Left cardiac atrium (tissue), 4 donors: Measurements from ENCODE around the gene TRIM9. TPM values are rescaled to one million over a fixed set of nuclear protein-coding genes. Genes with fewer than 3 reads are reported as not detected.
A peak's percentile ranks its signal among the peaks of the same experiment; 100 is the strongest.

Experiments
- ATAC-seq, 2 donors: fragments of 200-7000 bp; cut with Tn5 transposase; one replicate each; pipeline ENCODE4 v1.9.1; 2020; ENCODE audit warnings: mild to moderate bottlenecking in 2 of 2, moderate library complexity in 2 of 2
- DNase-seq: peaks from one replicate; pipeline ENCODE4 v3.0.0-alpha.2; 2020
- intact Hi-C, 2 donors: fragments of 100-400 bp; cut with DNase I; formaldehyde crosslinking; loops; one replicate each; pipeline versions ENCODE4 v1.14.1 to v1.15.1; 2022 to 2023
- total RNA-seq, 2 donors: library from RNA; stranded (reverse); fragmentation: NEBNext Ultra II Directional; extraction: Animal tissue kit (Norgen Biotek cat#: 25700); gene quantifications; one replicate each; pipeline ENCODE4 v1.2.1, GENCODE V29; 2021
- donor health status: DM: no; HTN: yes; CAD: no.
- donor health status: DM: no; HTN: yes; CAD: no; lungs with severe emphysema.
- donor health status: DM: yes; HTN: yes; CAD: no.
- donor health status: Dilated cardiomyopathy.

TRIM9 gene
- total RNA-seq, 2 donors from 2014 or later, result 0.24 to 0.89 TPM

DNA sequence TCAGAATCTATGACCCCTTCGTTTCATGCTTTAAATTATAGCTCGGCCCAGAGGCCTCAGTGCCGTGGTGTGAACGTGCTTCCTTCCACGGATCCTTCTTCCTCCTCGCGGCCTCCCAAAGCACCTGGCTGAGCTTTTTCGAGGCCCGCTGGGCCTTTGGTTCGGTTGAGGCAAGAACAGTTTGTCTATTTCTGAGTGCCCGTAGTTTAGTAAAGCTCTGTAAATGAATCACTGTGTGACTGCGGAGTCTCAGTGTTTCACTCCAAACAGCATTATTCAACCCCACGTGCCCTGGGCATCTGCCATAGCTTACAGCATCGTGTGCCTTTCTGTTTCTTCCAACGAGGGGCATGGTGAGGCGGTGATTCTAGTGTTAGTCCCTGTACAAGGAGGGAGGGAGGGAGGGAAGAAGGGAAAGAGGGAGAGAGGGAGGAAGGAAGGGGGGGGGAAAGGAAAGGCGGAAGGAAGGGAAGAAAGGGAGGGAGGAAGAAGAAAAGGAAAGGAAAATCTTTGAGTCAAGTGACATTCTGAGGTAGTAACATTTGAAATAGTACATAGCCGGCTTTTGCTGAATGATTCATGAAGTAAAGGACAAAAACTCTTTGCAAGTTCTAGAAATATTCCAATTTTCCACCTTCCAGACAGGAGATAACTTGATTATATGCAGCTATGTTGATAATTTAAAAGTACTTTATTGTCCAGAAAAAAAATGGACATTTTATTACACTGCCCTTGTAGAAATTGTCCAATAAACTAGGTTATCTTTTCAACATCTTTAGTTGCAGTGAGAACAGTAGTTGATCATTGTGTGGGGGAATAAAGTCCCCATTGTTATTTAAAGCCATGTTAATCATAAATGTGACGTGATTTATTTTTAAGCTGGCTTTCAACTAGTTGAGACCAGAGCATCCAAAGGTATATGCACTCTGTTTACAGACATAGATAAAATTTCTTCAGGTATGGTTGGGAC, 1.2 kb upstream of the TRIM9 start:
- intact Hi-C loops, result loop anchor here in 1 of 2 donors (10.0 kb wide), 1 partner anchor 141 kb away; no protein-coding TSS in a partner anchor
- ATAC-seq (peak in 1 of 2 donors; percentile 30), DNase-seq (peak; percentile 36)

DNA sequence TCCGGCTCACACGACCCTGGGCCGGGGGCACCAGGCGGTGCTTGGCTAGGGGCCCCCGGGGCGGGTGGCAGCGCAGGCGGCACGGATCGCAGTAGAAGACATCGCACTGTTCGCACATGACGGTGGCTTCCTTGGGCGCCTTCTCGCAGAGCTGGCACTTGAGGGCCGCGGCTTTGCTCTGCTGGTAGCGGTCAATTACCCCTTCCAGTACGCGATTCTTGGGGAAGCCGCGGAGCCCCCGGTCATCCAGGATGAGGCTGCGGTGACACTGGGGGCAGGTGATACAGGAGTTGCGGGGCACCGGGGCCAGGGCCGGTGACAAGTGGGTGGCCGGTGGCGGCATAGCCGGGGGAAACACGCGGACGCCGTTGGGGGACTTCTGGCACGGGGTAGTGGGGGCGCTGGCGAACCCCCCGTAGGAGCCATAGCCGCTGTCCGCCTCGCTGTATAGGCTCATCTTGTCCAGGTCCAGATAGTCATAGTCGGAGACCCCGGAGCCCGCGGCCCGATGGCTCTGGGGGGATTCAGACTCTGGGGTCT, 553 bp downstream of the TRIM9 start:
- intact Hi-C loops, result loop anchor here in 1 of 2 donors (10.0 kb wide), 1 partner anchor 140 kb away; no protein-coding TSS in a partner anchor
- no peak for DNase-seq
- no peak for ATAC-seq

DNA sequence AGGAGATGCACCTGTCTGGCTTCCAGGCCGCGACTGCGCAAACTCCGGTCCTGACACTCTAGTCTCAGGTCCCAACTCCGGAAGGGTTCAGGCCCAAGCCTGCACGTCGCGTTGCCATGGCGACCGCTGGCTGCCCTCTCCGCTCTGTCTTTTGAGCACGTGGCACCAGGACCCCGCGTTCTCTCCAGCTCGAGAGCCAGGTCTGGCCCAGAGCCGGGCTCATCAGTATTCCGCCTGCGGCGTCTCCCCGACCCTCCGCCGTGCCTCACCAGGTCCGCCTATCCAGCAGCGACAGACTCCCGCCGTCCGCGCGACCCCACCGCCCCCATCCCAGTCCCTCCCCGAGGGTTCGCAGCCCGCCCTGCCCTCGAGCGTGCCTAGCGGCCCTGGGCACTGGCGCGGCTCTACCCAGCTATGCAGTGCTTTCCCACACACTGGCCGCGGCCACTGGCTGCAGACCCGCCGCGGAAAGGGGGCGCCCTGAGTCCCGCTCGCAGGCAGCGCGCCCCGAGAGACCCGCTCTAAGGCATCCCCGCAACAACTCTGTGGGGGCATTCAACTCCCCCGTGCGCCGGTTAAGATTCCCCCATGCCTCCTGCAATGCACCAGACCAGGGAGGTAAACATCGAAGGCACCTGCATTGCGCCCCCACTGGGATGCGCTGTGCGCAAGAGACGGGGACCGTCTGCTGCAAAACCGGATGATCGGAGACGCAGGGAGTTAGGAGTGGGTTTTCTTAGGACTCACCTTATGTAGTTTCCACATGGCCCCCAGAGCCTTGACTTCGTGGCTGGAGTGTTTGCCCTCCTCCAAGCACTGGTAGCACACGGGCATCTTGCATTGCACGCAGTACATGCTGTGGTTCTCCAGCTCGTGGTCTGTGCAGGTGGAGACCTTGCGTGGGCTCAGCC, 1.3 kb downstream of the TRIM9 start:
- DNase-seq, result no peak
- intact Hi-C loops, result loop anchor here in 1 of 2 donors (10.0 kb wide), 1 partner anchor 139 kb away; no protein-coding TSS in a partner anchor
- ATAC-seq, result no peak

DNA sequence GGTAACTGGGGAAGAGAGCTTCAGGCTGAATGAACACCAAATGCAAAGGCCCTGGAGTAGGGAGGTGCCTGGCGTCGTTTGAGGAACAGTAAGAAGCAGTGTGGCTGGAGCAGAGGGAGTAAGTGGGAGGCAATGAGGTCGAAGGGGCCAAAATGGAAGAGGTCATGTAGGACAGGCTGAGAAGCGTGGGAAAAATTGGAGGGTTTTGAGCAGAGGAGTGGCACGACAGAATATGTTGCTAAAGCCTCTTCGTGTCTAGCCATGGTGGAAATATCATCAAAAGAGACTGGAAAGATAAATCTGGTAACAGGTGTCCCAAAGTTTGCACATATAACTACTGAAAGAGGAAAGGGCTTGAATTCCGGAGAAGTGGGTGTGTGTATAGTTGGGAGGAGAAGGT, 1.9 kb downstream of the TRIM9 start:
- intact Hi-C loops, result loop anchor here in 1 of 2 donors (10.0 kb wide), 1 partner anchor 138 kb away; no protein-coding TSS in a partner anchor
- no peak for ATAC-seq

DNA sequence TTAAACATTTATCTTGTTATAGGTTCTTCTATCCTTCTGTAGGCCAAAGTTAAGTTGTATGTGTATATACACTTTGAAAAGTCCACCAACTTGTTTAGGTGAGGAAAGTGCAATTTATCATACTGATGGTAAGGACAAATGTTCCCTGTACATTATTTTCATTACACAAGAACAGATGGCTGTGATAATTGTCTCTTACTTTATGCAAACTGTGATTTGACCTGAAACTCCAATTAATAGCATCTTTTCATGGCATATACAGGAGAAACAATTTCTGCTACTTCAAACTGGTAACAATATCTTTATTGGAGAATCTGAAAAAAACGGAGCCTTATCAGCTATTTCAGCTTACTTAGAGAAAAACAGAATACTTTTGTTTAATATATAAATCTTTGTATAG, 5.6 kb downstream of the TRIM9 start:
- DNase-seq, result no peak
- no peak for ATAC-seq
- intact Hi-C loops, result no loop called here

More for the DNA sequence above, 1.9 kb downstream of the TRIM9 start:
- DNase-seq, result no peak

DNA sequence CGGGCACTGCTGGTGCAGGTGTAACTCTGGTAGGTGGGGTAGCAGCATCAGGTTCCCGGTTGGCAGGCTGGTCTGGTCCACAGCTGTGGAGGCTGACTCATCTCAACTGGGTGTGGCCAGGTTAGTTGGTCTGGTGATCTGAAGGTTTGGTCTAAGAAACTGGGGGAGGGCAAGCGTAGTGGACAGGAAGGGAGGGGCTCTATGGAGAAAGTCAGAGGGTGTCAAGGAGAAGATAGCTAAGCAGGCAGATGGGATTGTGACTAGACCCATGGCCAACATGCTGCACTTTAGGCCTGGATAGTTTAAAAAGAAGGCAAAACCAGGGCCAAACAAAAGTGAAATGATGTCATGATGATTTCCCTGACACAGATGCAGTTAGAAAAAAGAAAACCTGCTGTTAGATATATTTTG, 7.9 kb downstream of the TRIM9 start:
- ATAC-seq, result peak; percentile 34 to 86
- intact Hi-C loops, result no loop called here
- DNase-seq, result no peak

DNA sequence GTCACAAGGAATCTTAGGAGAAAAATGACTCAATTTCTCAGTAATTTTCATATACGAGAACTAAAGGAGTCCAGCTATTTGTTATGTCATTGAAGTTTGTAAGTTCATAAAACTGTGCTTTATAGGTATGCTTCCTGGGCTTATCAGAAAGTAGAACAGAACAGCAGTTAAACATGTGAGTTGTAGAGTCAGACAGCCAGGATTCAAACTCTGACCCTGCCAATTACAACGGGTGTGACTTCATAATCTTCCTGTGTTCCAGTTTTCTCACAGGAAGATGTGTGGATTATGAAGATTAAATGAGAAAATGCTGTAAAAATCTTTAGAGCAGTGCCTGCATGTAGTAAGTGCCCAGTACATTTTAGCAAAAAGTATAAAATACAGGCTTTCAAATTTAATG, 8.9 kb downstream of the TRIM9 start:
- ATAC-seq, result no peak
- intact Hi-C loops, result no loop called here

DNA sequence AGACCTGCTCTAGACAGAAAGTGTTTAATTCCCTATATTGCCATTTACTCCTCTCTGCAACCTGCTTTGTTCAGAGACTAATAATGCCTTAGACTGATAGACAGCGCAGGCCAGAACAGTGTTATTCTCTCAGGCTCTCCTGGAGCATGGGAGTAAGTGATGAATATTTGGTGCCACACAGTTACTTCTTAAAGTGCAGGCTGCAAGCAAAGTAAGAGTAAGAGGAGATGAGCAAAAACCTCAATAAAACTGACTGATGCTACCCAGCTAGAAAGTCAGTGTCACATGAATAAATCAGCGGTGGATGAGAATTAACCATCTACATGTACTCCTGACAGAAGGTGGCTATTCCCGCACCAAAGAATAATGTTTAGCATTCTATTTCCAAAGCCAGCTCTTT, 9.9 kb downstream of the TRIM9 start:
- no peak for ATAC-seq
- intact Hi-C loops, result no loop called here
- no peak for DNase-seq

More for the DNA sequence above, 8.9 kb downstream of the TRIM9 start:
- no peak for DNase-seq

DNA sequence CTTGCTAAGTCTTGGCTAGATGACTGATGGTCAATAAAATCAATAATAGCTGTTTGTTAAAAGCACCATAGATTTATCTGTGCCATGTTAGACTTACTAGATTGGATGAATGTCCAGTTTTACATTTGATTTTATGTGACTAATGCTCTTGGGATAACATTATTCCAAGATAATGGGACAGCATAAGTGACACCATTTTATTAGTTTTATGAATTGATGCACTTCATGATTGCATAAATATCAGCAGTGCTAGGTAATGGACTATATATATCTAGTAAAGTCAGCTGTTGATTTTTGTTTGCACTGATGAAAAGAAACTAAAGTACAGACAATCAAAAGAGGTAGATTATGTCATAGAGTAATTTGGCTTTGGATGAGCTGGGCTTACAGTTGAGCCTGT, 10.4 kb downstream of the TRIM9 start:
- intact Hi-C loops, result no loop called here
- no peak for ATAC-seq
- no peak for DNase-seq

DNA sequence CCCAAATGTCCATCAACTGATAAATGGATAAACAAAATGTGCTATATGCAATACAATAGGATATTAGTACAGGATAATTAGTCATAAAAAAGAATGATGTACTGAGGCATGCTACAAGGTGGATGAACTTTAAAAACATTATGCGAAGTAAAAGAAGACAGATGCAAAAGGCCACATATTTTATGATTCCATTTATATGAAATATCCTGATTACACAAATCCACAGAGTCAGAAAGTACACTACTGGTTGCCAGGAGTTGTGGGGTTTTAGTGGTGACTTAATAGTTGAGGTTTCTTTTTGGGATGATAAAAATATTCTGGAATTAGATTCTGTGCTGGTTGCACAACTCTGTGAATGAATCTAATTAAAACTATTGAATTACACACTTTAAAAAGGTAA, 12.6 kb downstream of the TRIM9 start:
- DNase-seq (no peak), ATAC-seq (peak in 1 of 2 donors; percentile 46)
- intact Hi-C loops, result no loop called here

DNA sequence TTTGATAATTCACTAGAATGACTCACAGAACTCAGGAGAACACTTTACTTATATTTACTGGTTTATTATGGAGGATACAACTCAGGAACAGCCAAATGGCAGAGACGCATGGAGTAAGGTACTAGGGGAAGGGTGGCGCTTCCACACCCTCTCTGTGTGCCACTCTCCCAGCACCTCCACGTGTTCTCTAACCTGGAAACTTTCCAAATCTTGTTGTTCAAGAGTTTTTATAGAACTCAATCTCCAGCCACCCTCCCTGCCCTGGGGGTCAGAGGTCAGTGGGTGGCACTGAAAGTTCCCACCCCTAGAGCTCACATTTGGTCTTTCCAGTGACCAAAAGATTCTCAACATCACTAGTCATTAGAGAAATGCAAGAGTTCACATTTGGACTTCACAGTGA, 13.2 kb downstream of the TRIM9 start:
- intact Hi-C loops, result no loop called here
- no peak for ATAC-seq
- no peak for DNase-seq

DNA sequence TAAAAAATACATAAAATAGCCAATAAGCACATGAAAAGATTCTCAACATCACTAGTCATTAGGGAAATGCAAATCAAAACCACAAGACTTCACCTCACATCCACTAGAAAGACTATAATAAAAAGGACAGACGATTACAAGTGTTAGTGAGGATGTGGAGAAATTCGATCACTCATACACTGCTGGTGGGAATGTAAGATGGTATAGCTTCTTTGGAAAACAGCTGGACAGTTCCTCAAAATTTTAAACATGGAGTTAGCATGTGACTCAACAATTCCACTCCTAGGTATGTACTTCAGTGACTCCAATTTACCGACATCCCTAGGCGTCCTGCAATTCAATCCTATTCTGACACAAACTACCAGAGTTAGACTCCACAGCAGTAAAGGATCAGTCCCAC, 13.7 kb downstream of the TRIM9 start:
- DNase-seq (no peak), ATAC-seq (no peak)
- intact Hi-C loops, result no loop called here

DNA sequence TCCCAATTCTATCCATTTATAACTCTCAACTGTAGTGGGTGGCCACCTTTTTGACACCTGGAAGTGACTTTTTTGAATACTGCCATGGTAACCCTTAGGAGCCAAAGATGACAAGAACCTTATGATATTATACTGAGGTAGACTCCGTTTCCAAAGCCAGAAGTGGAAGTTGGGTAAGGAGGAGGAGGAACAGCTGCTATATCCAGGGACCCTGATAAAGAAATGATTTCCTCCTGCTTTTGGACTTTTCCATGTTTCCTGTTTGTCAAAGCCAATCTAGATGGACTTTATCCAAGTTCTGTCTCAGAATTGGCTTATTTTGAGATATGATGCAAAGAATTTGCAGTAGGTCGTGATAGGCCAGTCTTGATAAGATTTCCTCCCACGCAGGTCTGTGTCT, 14.3 kb downstream of the TRIM9 start:
- ATAC-seq, result peak in 1 of 2 donors; percentile 47
- no peak for DNase-seq
- intact Hi-C loops, result no loop called here

DNA sequence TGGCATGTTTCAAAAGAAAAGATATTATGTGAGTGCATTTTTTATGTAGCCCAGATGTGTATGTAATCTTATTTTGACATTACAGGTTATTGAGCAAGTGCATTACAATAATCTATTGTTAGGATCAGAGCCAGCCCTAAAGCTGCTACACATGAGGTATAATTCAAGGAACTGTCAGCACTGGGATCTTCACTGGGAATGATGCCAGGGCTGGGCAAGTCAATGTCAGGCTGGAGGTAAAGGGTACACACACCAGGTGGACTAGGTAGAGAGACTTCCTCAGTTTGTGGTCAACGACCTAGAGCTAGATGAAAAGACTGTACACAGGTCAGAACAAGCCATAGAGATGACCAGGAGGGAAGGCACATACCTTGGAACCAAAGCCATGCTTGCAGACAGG, 15.4 kb downstream of the TRIM9 start:
- no peak for ATAC-seq
- DNase-seq, result no peak
- intact Hi-C loops, result no loop called here

DNA sequence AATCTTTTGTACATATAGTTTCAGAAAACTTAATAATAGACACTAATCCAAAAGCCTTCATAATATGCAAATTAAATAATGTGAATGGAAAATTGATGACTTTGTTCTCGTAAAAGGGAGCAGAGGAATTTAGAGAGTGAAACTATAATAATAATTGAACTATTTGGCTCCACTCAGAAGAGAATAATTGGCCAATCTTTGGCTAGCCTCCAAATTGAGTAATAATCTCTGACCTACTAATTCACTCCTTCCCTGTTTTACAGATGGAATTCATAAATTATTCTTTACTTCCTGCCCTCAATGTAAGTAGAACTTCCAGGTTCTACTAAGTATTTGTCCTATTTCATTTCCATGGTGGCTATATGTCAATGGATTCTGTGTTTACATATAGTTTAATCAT, 15.8 kb downstream of the TRIM9 start:
- DNase-seq (no peak), ATAC-seq (peak in 1 of 2 donors; percentile 14)
- intact Hi-C loops, result no loop called here

DNA sequence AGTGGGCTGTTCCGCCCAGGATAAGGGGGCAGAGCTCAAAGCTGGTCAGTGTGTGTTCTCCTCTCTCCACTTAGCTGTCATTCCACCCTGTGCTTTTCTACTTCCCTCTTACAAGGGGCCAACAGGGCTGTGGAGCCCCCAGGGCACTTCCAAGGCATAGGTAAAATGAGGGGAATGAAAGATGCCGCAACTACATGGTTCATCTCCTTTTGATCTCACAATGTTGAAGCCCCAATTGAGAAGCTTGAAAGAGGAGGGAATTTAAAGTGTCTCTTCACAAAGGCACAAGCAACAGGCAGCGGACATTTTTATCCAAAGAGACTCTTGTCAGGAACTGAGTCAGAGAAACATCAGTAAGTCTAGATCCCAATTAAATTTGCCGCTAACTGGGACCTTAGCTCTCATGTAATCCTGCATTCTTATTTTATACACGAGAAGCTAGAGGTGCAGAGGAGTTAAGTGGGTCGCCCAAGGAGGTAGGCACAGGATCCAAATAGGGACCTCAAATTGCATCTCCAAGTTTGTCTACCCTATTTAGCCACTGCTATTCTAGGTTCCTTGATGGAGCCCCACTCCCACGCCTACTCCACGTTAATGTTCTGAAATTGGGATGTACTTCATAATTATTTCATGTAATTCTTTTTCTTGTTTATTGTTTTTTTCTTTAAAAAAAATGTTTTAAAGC, 20.1 kb downstream of the TRIM9 start:
- intact Hi-C loops, result no loop called here

DNA sequence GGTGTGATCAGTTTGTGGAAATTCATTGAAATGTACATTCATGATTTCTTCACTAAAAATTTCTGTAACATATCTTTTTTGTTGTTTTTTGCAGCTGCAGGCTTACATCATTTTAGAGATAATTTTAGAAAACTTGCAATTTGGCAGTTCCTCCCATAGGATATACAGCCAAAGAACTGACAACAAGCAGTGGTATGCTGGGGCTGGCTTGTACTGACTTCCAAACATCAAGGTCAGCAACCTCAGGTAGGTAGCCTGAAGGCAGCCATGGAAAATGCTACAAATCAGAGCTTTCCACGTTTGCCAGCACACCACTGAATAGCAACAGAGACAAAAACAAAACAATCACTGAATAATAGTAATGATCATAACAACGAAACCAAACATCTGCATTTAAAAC, 21.2 kb downstream of the TRIM9 start:
- ATAC-seq (peak; percentile 38 to 94), DNase-seq (no peak)
- intact Hi-C loops, result no loop called here

More for the DNA sequence above, 20.1 kb downstream of the TRIM9 start:
- ATAC-seq (no peak), DNase-seq (no peak)

DNA sequence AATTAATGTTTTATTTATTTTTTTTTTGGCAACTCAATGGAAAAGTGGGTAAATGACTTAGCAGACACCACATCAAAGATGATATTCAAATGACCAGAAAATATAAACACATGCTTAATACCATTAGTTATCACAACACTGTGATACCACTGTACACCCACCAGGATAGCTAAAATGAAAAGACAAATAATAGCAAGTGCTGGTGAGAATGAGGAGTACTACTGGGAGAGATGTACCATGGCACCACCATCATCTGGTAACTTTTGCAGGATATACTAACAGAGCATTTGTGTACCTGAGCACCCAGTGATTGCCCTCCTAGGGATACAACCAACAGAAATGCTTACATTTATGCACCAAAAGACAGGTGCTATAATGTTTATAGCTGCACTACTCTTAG, 21.9 kb downstream of the TRIM9 start:
- intact Hi-C loops, result no loop called here
- ATAC-seq, result no peak
- DNase-seq, result no peak

DNA sequence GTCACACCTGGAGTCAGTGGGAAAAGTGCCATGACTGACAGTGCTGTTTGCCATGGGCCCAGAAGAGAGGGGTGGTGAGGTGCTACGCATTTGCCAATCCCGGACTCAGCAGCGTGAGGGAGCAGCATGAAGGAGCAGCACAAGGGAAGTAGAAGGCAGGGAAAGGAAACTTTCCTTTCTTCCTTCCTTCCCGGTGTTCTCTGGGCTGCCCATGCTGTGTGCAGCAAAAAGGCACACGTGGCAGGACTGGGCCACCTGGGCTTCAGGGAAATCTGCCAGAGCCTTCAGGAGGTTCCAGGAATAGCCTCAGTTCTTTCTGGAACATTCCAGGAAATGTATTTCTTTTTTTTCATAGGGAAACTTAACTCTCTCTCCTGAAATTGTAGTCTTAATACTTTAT, 23.0 kb downstream of the TRIM9 start:
- intact Hi-C loops, result no loop called here
- DNase-seq (no peak), ATAC-seq (peak in 1 of 2 donors; percentile 30)
